ENCODE data around the gene FAM181A.
A peak's percentile ranks its signal among the peaks of the same experiment; 100 is the strongest.

FAM181A gene

GRCh38 chr14:93972618-93973205 lies 45.6 kb downstream of the FAM181A start:
- Mint-ChIP-seq H3K4me3 (no peak overlapping the region), H3K36me3 (peaks cover 7% of the 10 kb centered on the region), H3K4me1 (peaks cover 51% of the 10 kb centered on the region), H3K9me3 (peaks cover 6% of the 10 kb centered on the region), H3K27ac (peak overlapping the region; percentile 43), H3K27me3 (no peaks in the 10 kb centered on the region)

- H3K27me3 Mint-ChIP-seq = no peaks in the 10 kb centered on the region
- H3K4me3 Mint-ChIP-seq = no peak overlapping the region
- peaks cover 11% of the 10 kb centered on the region for H3K36me3 Mint-ChIP-seq
- H3K4me1 Mint-ChIP-seq = peaks cover 60% of the 10 kb centered on the region
- H3K27ac Mint-ChIP-seq = no peak overlapping the region
- H3K9me3 Mint-ChIP-seq = peaks cover 6% of the 10 kb centered on the region
These were observed 46.5 kb downstream of the FAM181A start for GRCh38 chr14:93973607-93974006.

GRCh38 chr14:93974299-93974698 lies 47.2 kb downstream of the FAM181A start:
- Mint-ChIP-seq H3K4me1 (peaks cover 64% of the 10 kb centered on the region), H3K27ac (peak overlapping the region; percentile 11), H3K9me3 (peaks cover 6% of the 10 kb centered on the region), H3K36me3 (peaks cover 11% of the 10 kb centered on the region), H3K27me3 (no peaks in the 10 kb centered on the region), H3K4me3 (no peak overlapping the region)

GRCh38 chr14:93974833-93975232 lies 47.7 kb downstream of the FAM181A start:
- Mint-ChIP-seq H3K9me3 (peaks cover 6% of the 10 kb centered on the region), H3K4me3 (no peak overlapping the region), H3K27ac (no peak overlapping the region), H3K36me3 (peaks cover 11% of the 10 kb centered on the region), H3K27me3 (no peaks in the 10 kb centered on the region), H3K4me1 (peaks cover 68% of the 10 kb centered on the region)

GRCh38 chr14:93975791-93976476 lies 48.8 kb downstream of the FAM181A start:
- H3K27me3 Mint-ChIP-seq = no peaks in the 10 kb centered on the region
- peaks cover 11% of the 10 kb centered on the region for H3K36me3 Mint-ChIP-seq
- H3K4me1 Mint-ChIP-seq = peaks cover 67% of the 10 kb centered on the region
- H3K9me3 Mint-ChIP-seq = peaks cover 6% of the 10 kb centered on the region
- H3K27ac Mint-ChIP-seq = peak overlapping the region; percentile 93
- peak overlapping the region; percentile 50 for H3K4me3 Mint-ChIP-seq

- peaks cover 11% of the 10 kb centered on the region for H3K36me3 Mint-ChIP-seq
- H3K4me3 Mint-ChIP-seq = peak within 1 kb of the TSS; percentile 50
- peaks cover 6% of the 10 kb centered on the region for H3K9me3 Mint-ChIP-seq
- peaks cover 61% of the 10 kb centered on the region for H3K4me1 Mint-ChIP-seq
- peak within 1 kb of the TSS; percentile 98 for H3K27ac Mint-ChIP-seq
- no peaks in the 10 kb centered on the region for H3K27me3 Mint-ChIP-seq
These were observed 49.4 kb downstream of the FAM181A start, which contains the start of gene ASB2 for GRCh38 chr14:93976477-93977057. ASB2 (minus strand) TSS chr14:93976570; CDS start chr14:93964539, 12,031 bp downstream.

- peaks cover 55% of the 10 kb centered on the region for H3K4me1 Mint-ChIP-seq
- no peak overlapping the region for H3K4me3 Mint-ChIP-seq
These were observed 50.0 kb downstream of the FAM181A start for GRCh38 chr14:93977171-93977570.

GRCh38 chr14:93977790-93978581 lies 50.8 kb downstream of the FAM181A start:
- H3K36me3 Mint-ChIP-seq = peaks cover 11% of the 10 kb centered on the region
- H3K27me3 Mint-ChIP-seq = no peaks in the 10 kb centered on the region
- H3K27ac Mint-ChIP-seq = peak overlapping the region; percentile 98
- H3K4me1 Mint-ChIP-seq = peaks cover 52% of the 10 kb centered on the region
- H3K9me3 Mint-ChIP-seq = peaks cover 6% of the 10 kb centered on the region
- H3K4me3 Mint-ChIP-seq = peak overlapping the region; percentile 58

More at GRCh38 chr14:93977171-93977570, 50.0 kb downstream of the FAM181A start:
- H3K27ac Mint-ChIP-seq = peak overlapping the region; percentile 98
- H3K36me3 Mint-ChIP-seq = peaks cover 11% of the 10 kb centered on the region
- peaks cover 6% of the 10 kb centered on the region for H3K9me3 Mint-ChIP-seq
- H3K27me3 Mint-ChIP-seq = no peaks in the 10 kb centered on the region

- Mint-ChIP-seq H3K9me3 (peaks cover 6% of the 10 kb centered on the region), H3K36me3 (peaks cover 11% of the 10 kb centered on the region), H3K4me3 (peak overlapping the region; percentile 30), H3K27me3 (no peaks in the 10 kb centered on the region), H3K4me1 (peaks cover 49% of the 10 kb centered on the region), H3K27ac (peak overlapping the region; percentile 98)
These were observed 51.6 kb downstream of the FAM181A start for GRCh38 chr14:93978735-93979134.
